Neural cell (in vitro differentiated cells): ENCODE data around the gene LMO7. TPM values are rescaled to one million over a fixed set of nuclear protein-coding genes. Genes with fewer than 3 reads are reported as not detected.

Experiments
- H2AFZ ChIP-seq: fragments of 200-600, 300-800 bp; sonication (generic), shearing (Covaris generic); 2 replicates; pipeline ENCODE4 v1.6.0; 2014; ENCODE audit warnings: low read depth, mild to moderate bottlenecking, antibody characterized with exemption, low read length, moderate library complexity
- H3F3A ChIP-seq: fragments of 200-600 bp; shearing (Covaris generic); 2 replicates; pipeline ENCODE4 v1.6.1; 2016; ENCODE audit warnings: mild to moderate bottlenecking, moderate library complexity, mixed read lengths, antibody characterized with exemption, low read length; ENCODE audit not compliant: insufficient read depth, poor library complexity, severe bottlenecking
- H3K27ac ChIP-seq: fragments of 200-600, 300-800 bp; sonication (generic), shearing (Covaris generic); 2 replicates; pipeline ENCODE4 v1.5.1; 2014; ENCODE audit warnings: mild to moderate bottlenecking, low read length, moderate library complexity
- H3K27me3 ChIP-seq: fragments of 300-800, 200-600 bp; sonication (generic), shearing (Covaris generic); 2 replicates; pipeline ENCODE4 v1.6.0; 2014; ENCODE audit warnings: mild to moderate bottlenecking, low read depth, low read length, moderate library complexity; ENCODE audit not compliant: insufficient read depth
- H3K36me3 ChIP-seq: fragments of 300-800, 200-600 bp; sonication (generic), shearing (Covaris generic); 2 replicates; pipeline ENCODE4 v1.5.1; 2014; ENCODE audit warnings: mild to moderate bottlenecking, antibody characterized with exemption, low read length, moderate library complexity; ENCODE audit not compliant: insufficient read depth
- H3K4me2 ChIP-seq: fragments of 300-800, 200-600 bp; sonication (generic), shearing (Covaris generic); 2 replicates; pipeline ENCODE4 v1.6.0; 2014; ENCODE audit warnings: mild to moderate bottlenecking, low read length
- H3K4me3 ChIP-seq: fragments of 300-800, 200-600 bp; sonication (generic), shearing (Covaris generic); 2 replicates; pipeline ENCODE4 v1.5.1; 2014; ENCODE audit warnings: mild to moderate bottlenecking, low read length, moderate library complexity
- H3K79me2 ChIP-seq: fragments of 200-600 bp; shearing (Covaris generic); replicated peaks from 2 replicates; pipeline ENCODE4 v1.6.0; 2014; ENCODE audit warnings: mild to moderate bottlenecking, low read length, moderate library complexity; ENCODE audit not compliant: insufficient read depth
- H3K9ac ChIP-seq: fragments of 300-800, 200-600 bp; sonication (generic), shearing (Covaris generic); 2 replicates; pipeline ENCODE4 v1.6.1; 2016; ENCODE audit warnings: mild to moderate bottlenecking, low read length, mixed read lengths
- H3K9me2 ChIP-seq: fragments of 200-600 bp; shearing (Covaris generic); 2 replicates; pipeline ENCODE4 v1.6.1; 2016; ENCODE audit warnings: mild to moderate bottlenecking, low read length, mixed read lengths; ENCODE audit not compliant: insufficient read depth
- H3K9me3 ChIP-seq: fragments of 200-600, 300-800 bp; sonication (generic), shearing (Covaris generic); 2 replicates; pipeline ENCODE4 v1.6.1; 2016; ENCODE audit warnings: mild to moderate bottlenecking, mixed run types, low read length, moderate library complexity, mixed read lengths
- H4K20me1 ChIP-seq: fragments of 200-600 bp; shearing (Covaris generic); 2 replicates; pipeline ENCODE4 v1.6.1; 2016; ENCODE audit warnings: mild to moderate bottlenecking, mixed run types; ENCODE audit not compliant: insufficient read depth
- CTCF ChIP-seq: fragments of 450-650 bp; IDR thresholded peaks from 2 replicates; pipeline ENCODE4 v1.5.1; 2014; ENCODE audit warnings: antibody characterized with exemption, mild to moderate bottlenecking, moderate library complexity; ENCODE audit not compliant: poor library complexity, severe bottlenecking
- EP300 ChIP-seq: fragments of 450-650 bp; conservative IDR thresholded peaks from 2 replicates; pipeline ENCODE4 v1.6.1; 2014; ENCODE audit warnings: antibody characterized with exemption, mild to moderate bottlenecking, moderate library complexity; ENCODE audit not compliant: poor library complexity, severe bottlenecking
- EZH2 ChIP-seq: fragments of 200-600, 300-800 bp; shearing (Covaris generic), sonication (generic); IDR thresholded peaks from 2 replicates; pipeline ENCODE4 v1.6.1; 2014; ENCODE audit warnings: antibody characterized with exemption, low read length, borderline replicate concordance, mild to moderate bottlenecking; ENCODE audit not compliant: insufficient read depth, poor library complexity, severe bottlenecking
- MXI1 ChIP-seq: fragments of 450-650 bp; conservative IDR thresholded peaks from 2 replicates; pipeline ENCODE4 v1.6.1; 2014; ENCODE audit warnings: antibody characterized with exemption, mild to moderate bottlenecking; ENCODE audit not compliant: poor library complexity, severe bottlenecking
- POLR2AphosphoS5 ChIP-seq: IDR thresholded peaks from 2 replicates; pipeline ENCODE4 v1.6.1; 2012
- RAD21 ChIP-seq: fragments of 450-650 bp; conservative IDR thresholded peaks from 2 replicates; pipeline ENCODE4 v1.6.1; 2014; ENCODE audit warnings: antibody characterized with exemption, mild to moderate bottlenecking, moderate library complexity
- SMC3 ChIP-seq: fragments of 450-650 bp; conservative IDR thresholded peaks from 2 replicates; pipeline ENCODE4 v1.6.1; 2014; ENCODE audit warnings: antibody characterized with exemption, mild to moderate bottlenecking, moderate library complexity; ENCODE audit not compliant: poor library complexity
- TAF1 ChIP-seq: IDR thresholded peaks from 2 replicates; pipeline ENCODE4 v1.6.1; 2012; ENCODE audit warnings: low read depth
- polyA plus RNA-seq: library from polyadenylated mRNA; depleted of rRNA; stranded (reverse); fragments of >200 nt; gene quantifications from 2 replicates; pipeline ENCODE4 v1.2.3, GENCODE V29; 2014
- TF ChIP-seq, protein P1 (sequence below): IDR thresholded peaks from 2 replicates; pipeline ENCODE4 v1.6.1; 2012; ENCODE audit warnings: borderline replicate concordance

The LMO7 gene
- polyA plus RNA-seq, 1 donor from 2014 or later: 14.2 TPM

DNA sequence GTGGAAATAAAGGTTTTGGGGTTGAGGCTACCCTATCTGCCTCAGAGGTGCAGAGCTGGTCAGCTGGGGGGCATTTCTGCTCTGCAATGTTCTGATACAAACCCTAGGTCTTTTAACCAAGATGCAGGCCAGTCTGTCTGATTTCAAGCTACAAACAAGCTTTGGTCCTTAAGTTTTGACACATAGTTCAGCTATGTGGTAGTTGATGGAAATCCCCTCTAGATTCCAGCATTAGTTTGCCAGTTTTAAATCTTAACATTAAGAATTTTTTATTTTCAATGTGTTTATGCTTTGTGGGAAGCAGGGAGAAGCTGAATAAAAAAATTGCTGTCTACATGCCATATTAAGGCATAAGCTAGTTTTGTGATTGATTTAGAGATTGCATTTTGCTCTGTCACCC lies 225.7 kb downstream of the LMO7 start:
- H3K27ac ChIP-seq: no peak overlapping the region
- no peaks in the 10 kb centered on the region for H3F3A ChIP-seq
- no peak overlapping the region for H2AFZ ChIP-seq
- no peak overlapping the region for H3K4me2 ChIP-seq
- no peaks in the 10 kb centered on the region for H3K27me3 ChIP-seq
- TF ChIP-seq CTCF (no peak), EP300 (no peak), RAD21 (no peak), TAF1 (no peak), SMC3 (no peak), EZH2 (no peak), POLR2AphosphoS5 (no peak), MXI1 (no peak)
- TF ChIP-seq, protein P1, sequence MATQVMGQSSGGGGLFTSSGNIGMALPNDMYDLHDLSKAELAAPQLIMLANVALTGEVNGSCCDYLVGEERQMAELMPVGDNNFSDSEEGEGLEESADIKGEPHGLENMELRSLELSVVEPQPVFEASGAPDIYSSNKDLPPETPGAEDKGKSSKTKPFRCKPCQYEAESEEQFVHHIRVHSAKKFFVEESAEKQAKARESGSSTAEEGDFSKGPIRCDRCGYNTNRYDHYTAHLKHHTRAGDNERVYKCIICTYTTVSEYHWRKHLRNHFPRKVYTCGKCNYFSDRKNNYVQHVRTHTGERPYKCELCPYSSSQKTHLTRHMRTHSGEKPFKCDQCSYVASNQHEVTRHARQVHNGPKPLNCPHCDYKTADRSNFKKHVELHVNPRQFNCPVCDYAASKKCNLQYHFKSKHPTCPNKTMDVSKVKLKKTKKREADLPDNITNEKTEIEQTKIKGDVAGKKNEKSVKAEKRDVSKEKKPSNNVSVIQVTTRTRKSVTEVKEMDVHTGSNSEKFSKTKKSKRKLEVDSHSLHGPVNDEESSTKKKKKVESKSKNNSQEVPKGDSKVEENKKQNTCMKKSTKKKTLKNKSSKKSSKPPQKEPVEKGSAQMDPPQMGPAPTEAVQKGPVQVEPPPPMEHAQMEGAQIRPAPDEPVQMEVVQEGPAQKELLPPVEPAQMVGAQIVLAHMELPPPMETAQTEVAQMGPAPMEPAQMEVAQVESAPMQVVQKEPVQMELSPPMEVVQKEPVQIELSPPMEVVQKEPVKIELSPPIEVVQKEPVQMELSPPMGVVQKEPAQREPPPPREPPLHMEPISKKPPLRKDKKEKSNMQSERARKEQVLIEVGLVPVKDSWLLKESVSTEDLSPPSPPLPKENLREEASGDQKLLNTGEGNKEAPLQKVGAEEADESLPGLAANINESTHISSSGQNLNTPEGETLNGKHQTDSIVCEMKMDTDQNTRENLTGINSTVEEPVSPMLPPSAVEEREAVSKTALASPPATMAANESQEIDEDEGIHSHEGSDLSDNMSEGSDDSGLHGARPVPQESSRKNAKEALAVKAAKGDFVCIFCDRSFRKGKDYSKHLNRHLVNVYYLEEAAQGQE: no peak
- H3K9me3 ChIP-seq: no peaks in the 10 kb centered on the region
- no peak overlapping the region for H3K4me3 ChIP-seq
- H3K36me3 ChIP-seq: no peaks in the 10 kb centered on the region
- H3K9ac ChIP-seq: no peak overlapping the region
- no peaks in the 10 kb centered on the region for H3K9me2 ChIP-seq
- H3K79me2 ChIP-seq: no peaks in the 10 kb centered on the region
- H4K20me1 ChIP-seq: no peaks in the 10 kb centered on the region

- no peaks in the 10 kb centered on the region for H3K27me3 ChIP-seq
- no peak overlapping the region for H3K4me2 ChIP-seq
- no peak overlapping the region for H3K27ac ChIP-seq
- H3K9me2 ChIP-seq: no peaks in the 10 kb centered on the region
- no peaks in the 10 kb centered on the region for H3K79me2 ChIP-seq
- TF ChIP-seq CTCF: no peak
- H2AFZ ChIP-seq: no peak overlapping the region
- no peak overlapping the region for H3K4me3 ChIP-seq
- H4K20me1 ChIP-seq: no peaks in the 10 kb centered on the region
- H3F3A ChIP-seq: no peaks in the 10 kb centered on the region
- H3K9ac ChIP-seq: no peak overlapping the region
- no peaks in the 10 kb centered on the region for H3K36me3 ChIP-seq
- H3K9me3 ChIP-seq: no peaks in the 10 kb centered on the region
Observed at GRCh38 chr13:75864718-75865117, 228.6 kb downstream of the LMO7 start.
